K562 (cell line): ENCODE data around the gene TFAP2B. TPM values are rescaled to one million over a fixed set of nuclear protein-coding genes. Genes with fewer than 3 reads are reported as not detected.

Experiments
- ATAC-seq: fragments of 200-7000 bp; cut with Tn5 transposase; 3 replicates; pipeline ENCODE4 v1.9.1; 2020; ENCODE audit warnings: moderate library complexity
- BruUV-seq: library from RNA; stranded (reverse); fragments of 400-500 nt; replicated peaks from 2 replicates; lab custom pipeline; 2021; lab: Mats Ljungman, UMichigan
- CTCF ChIA-PET: fragments of 300-600 bp; formaldehyde crosslinking; extraction: SDS; loops from one replicate; lab custom pipeline; 2021; ENCODE audit warnings: low intra/inter-chr PET ratio; lab: Yijun Ruan, JAX
- POLR2A ChIA-PET: fragments of 300-600, 350-650 bp; sonication (Branson Sonifier 250); formaldehyde crosslinking; extraction: SDS; loops from one replicate; lab custom pipeline; 2021; ENCODE audit warnings: antibody characterized with exemption, inconsistent platforms; lab: Yijun Ruan, JAX
- DNase-seq, 4 experiments: peaks; one replicate each; pipeline versions ENCODE4 v3.0.0 to v3.0.0-alpha.2; 2011 to 2018; ENCODE audit warnings: low spot score in 3 of 4, mixed read lengths in 3 of 4; ENCODE audit errors: extremely low read depth in 1 of 4
- FAIRE-seq: peaks from 2 replicates; lab custom pipeline; 2011; peaks lifted over from hg19 to GRCh38; lab: Jason Lieb, UNC
- H2AFZ ChIP-seq: 2 replicates; pipeline ENCODE4 v1.6.0; 2011; ENCODE audit warnings: low read depth, low read length, control low read depth, inconsistent platforms
- H3K27ac ChIP-seq: fragments of 200-600 bp; 3 replicates; pipeline ENCODE4 v1.8.0; 2011; ENCODE audit warnings: low read depth, mild to moderate bottlenecking, control low read depth, inconsistent platforms, low read length, moderate library complexity, mixed read lengths; ENCODE audit errors: extremely low read depth
- H3K27me3 ChIP-seq, 2 experiments: fragments of 300-600 bp in 1 of 2; 2 replicates in 1 of 2; 3 replicates in 1 of 2; pipeline versions ENCODE4 v1.6.0 to v1.8.0; 2011; ENCODE audit warnings: inconsistent platforms in 2 of 2, low read length in 2 of 2, mild to moderate bottlenecking in 1 of 2, mixed read lengths in 1 of 2, moderate library complexity in 1 of 2; ENCODE audit not compliant: control insufficient read depth in 2 of 2, insufficient read depth in 2 of 2
- H3K36me3 ChIP-seq: fragments of 300-600 bp; 3 replicates; pipeline ENCODE4 v1.8.0; 2011; ENCODE audit warnings: mild to moderate bottlenecking, low read length, inconsistent platforms; ENCODE audit not compliant: control insufficient read depth, insufficient read depth
- H3K4me1 ChIP-seq, 2 experiments: fragments of 200-600 bp in 1 of 2; replicated peaks in 1 of 2; 2 replicates in 1 of 2; 3 replicates in 1 of 2; pipeline versions ENCODE4 v1.5.1 to v1.8.0; 2011; ENCODE audit warnings: inconsistent platforms in 2 of 2, low read length in 2 of 2, mild to moderate bottlenecking in 1 of 2, mixed read lengths in 1 of 2, moderate library complexity in 1 of 2; ENCODE audit not compliant: control insufficient read depth in 2 of 2, insufficient read depth in 2 of 2
- H3K4me2 ChIP-seq: 2 replicates; pipeline ENCODE4 v1.6.1; 2011; ENCODE audit warnings: low read length, control low read depth, inconsistent platforms, mixed read lengths; ENCODE audit not compliant: insufficient read depth
- H3K4me3 ChIP-seq: fragments of 200-600 bp; sonication (generic), shearing (Covaris generic); 2 replicates; pipeline ENCODE4 v1.5.1; 2016; ENCODE audit warnings: control low read depth, inconsistent platforms
- H3K79me2 ChIP-seq: fragments of 200-600 bp; 3 replicates; pipeline ENCODE4 v1.8.0; 2011; ENCODE audit warnings: low read length, inconsistent platforms; ENCODE audit not compliant: control insufficient read depth, insufficient read depth
- H3K9ac ChIP-seq, 2 experiments: 2 replicates each; pipeline versions ENCODE4 v1.6.0 to v1.6.1; 2011; ENCODE audit warnings: low read depth in 2 of 2, low read length in 2 of 2, control low read depth in 1 of 2, inconsistent platforms in 1 of 2, mild to moderate bottlenecking in 1 of 2, mixed read lengths in 1 of 2; ENCODE audit not compliant: insufficient read depth in 1 of 2
- H3K9me1 ChIP-seq: one replicate; pipeline ENCODE4 v1.6.0; 2011; ENCODE audit warnings: inconsistent platforms, mild to moderate bottlenecking, low read length, moderate library complexity; ENCODE audit not compliant: control insufficient read depth, insufficient read depth
- H3K9me3 ChIP-seq: replicated peaks from 2 replicates; pipeline ENCODE4 v1.5.1; 2011; ENCODE audit warnings: low read depth, low read length, inconsistent platforms; ENCODE audit not compliant: control insufficient read depth, insufficient read depth
- H4K20me1 ChIP-seq: replicated peaks from 2 replicates; pipeline ENCODE4 v1.6.1; 2011; ENCODE audit warnings: low read length, inconsistent platforms, mixed read lengths; ENCODE audit not compliant: control insufficient read depth, insufficient read depth
- DLX4 ChIP-seq: fragments of 250-450 bp; sonication (Bioruptor Pico); IDR thresholded peaks from 2 replicates; pipeline ENCODE4 v1.6.1; 2021; ENCODE audit warnings: mild to moderate bottlenecking
- FOXP4 ChIP-seq: sonication (generic); formaldehyde crosslinking; IDR thresholded peaks from 2 replicates; pipeline ENCODE4 v1.8.0; 2022; ENCODE audit warnings: mild to moderate bottlenecking, missing genetic modification reagents, borderline replicate concordance
- RBM15 ChIP-seq: fragments of 200-400 bp; formaldehyde crosslinking; IDR thresholded peaks from 2 replicates; pipeline ENCODE4 v1.6.1; 2018; ENCODE audit warnings: mild to moderate bottlenecking, low read length, moderate library complexity; ENCODE audit not compliant: insufficient read depth
- SMARCB1 ChIP-seq: IDR thresholded peaks from 2 replicates; pipeline ENCODE4 v1.6.1; 2011; ENCODE audit warnings: improper control_type of control experiment, low read depth; ENCODE audit not compliant: insufficient read length
- SRF ChIP-seq, 2 experiments: fragments of 250-450, 450-650 bp in 1 of 2; sonication (Bioruptor Pico) in 1 of 2; sonication (generic) in 1 of 2; formaldehyde crosslinking; IDR thresholded peaks; 2 replicates each; pipeline versions ENCODE4 v1.5.0 to v1.5.1; 2020 to 2022; ENCODE audit warnings: mild to moderate bottlenecking in 1 of 2, missing genetic modification reagents in 1 of 2
- TEAD2 ChIP-seq: fragments of 450-650 bp; IDR thresholded peaks from 2 replicates; pipeline ENCODE4 v1.6.1; 2016; ENCODE audit warnings: missing genetic modification characterization, control low read depth, missing compliant biosample characterization
- THRA ChIP-seq: fragments of 450-650 bp; IDR thresholded peaks from 2 replicates; pipeline ENCODE4 v1.6.1; 2017; ENCODE audit warnings: mild to moderate bottlenecking, moderate library complexity
- ZNF584 ChIP-seq: fragments of 200-800 bp; sonication (Bioruptor generic); IDR thresholded peaks from 2 replicates; pipeline ENCODE4 v1.6.1; 2016; ENCODE audit warnings: low read depth, mild to moderate bottlenecking, missing genetic modification characterization, missing compliant biosample characterization
- WGBS: fragments of 100-300 bp; shearing (Covaris generic); methylation state at CpG from one replicate; pipeline ENCODE4 v1.1.6; 2016; ENCODE audit warnings: low coverage, mixed read lengths; ENCODE audit not compliant: insufficient coverage; ENCODE audit errors: missing lambda C conversion rate; 5-methylcytosine and 5-hydroxymethylcytosine counted together
- in situ Hi-C: fragments of 300-500 bp; cut with MboI; formaldehyde crosslinking; loops from 4 replicates; pipeline ENCODE4 v1.15.0; 2018; ENCODE audit warnings: inconsistent platforms, mixed read lengths
- intact Hi-C: fragments of 100-400 bp; cut with micrococcal nuclease; formaldehyde crosslinking; loops from 2 replicates; pipeline ENCODE4 v1.14.2; 2022
- polyA plus RNA-seq, 8 experiments: library from polyadenylated mRNA; depleted of rRNA in 4 of 8; stranded (reverse) in 5 of 8; unstranded in 3 of 8; fragments of >200 nt; fragmentation: Nextera tagmentation in 2 of 8; fragmentation: Illumina TruSeq in 1 of 8; extraction: Ambion mirVana in 2 of 8; extraction: Trizol in 1 of 8; gene quantifications; 2 replicates each; pipeline versions ENCODE4 v1.2.1 to v1.2.3, GENCODE V29; 2011 to 2014; ENCODE audit warnings: inconsistent platforms in 1 of 8, missing spikeins in 1 of 8
- total RNA-seq, 7 experiments: library from RNA; depleted of rRNA in 6 of 7; stranded (reverse); fragments of >200 nt in 6 of 7; fragmentation: Illumina TruSeq in 2 of 7; extraction: Trizol in 2 of 7; gene quantifications; 2 replicates each; pipeline versions ENCODE4 v1.2.1 to v1.2.3, GENCODE V29; 2011 to 2021; ENCODE audit warnings: low replicate concordance in 1 of 7
- TF ChIP-seq, protein P1 (sequence below): sonication (generic); formaldehyde crosslinking; IDR thresholded peaks from 2 replicates; pipeline ENCODE4 v1.8.1; 2022; ENCODE audit warnings: missing genetic modification reagents

Gene TFAP2B
- total and polyA plus RNA-seq, 9 of the 15 experiments (the other 6 are each of a cell fraction or from before 2014, with no cell fraction given), result not detected

- no peak for TF ChIP-seq THRA
- TF ChIP-seq ZNF584 (CRISPR knock-in tag), result no peak
- no peak for TF ChIP-seq SRF (CRISPR knock-in tag; IDR thresholded peaks at IDR 0.05)
Measured at GRCh38 chr6:50853939-50854338, 35.3 kb downstream of the TFAP2B start (continued).

DNA sequence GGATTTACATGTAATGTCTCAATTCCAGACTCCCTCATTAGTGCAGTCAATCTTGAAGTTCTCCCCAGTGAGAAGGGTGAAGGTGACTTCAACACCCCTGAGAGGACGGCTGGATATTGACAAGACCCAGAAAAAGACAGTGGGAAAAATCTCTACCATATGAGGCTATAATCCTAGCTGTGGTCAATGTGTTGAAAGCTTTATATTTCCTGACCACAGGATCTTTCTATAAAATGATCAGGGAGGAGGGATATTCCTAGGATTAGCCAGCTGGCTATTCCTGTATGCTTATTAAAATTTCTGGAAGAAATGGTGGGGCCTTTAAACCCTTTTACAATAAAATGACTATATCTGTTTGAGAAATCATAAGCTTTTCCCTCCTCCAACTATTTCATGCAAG lies 43.0 kb downstream of the TFAP2B start:
- no peak for FAIRE-seq
- Histone ChIP-seq H3K9me1 (no peaks in the 10 kb centered on the region), H3K9ac (no peak overlapping the region), H3K36me3 (no peaks in the 10 kb centered on the region), H4K20me1 (no peaks in the 10 kb centered on the region), H3K4me1 (no peaks in the 10 kb centered on the region), H3K79me2 (no peaks in the 10 kb centered on the region), H3K27ac (no peak overlapping the region), H3K27me3 (no peaks in the 10 kb centered on the region), H2AFZ (no peak overlapping the region), H3K9me3 (no peaks in the 10 kb centered on the region), H3K4me3 (no peak overlapping the region), H3K4me2 (no peak overlapping the region)
- WGBS, result 0% methylated on average over 1 of the region's 1 CpG
- in situ Hi-C loops (no loop called here), intact Hi-C loops (no loop called here)
- ChIA-PET POLR2A (interaction anchor here (0.8 kb wide), 1 partner anchor 36 kb away, joined by 3 read pairs; no protein-coding TSS in a partner anchor), CTCF (no interaction called here)
- BruUV-seq, result no TSS peak
- DNase-seq, result no peak
- TF ChIP-seq FOXP4 (CRISPR knock-in tag) (no peak), DLX4 (CRISPR knock-in tag) (no peak), TEAD2 (tag) (no peak), SMARCB1 (no peak), RBM15 (no peak)
- TF ChIP-seq, protein P1, sequence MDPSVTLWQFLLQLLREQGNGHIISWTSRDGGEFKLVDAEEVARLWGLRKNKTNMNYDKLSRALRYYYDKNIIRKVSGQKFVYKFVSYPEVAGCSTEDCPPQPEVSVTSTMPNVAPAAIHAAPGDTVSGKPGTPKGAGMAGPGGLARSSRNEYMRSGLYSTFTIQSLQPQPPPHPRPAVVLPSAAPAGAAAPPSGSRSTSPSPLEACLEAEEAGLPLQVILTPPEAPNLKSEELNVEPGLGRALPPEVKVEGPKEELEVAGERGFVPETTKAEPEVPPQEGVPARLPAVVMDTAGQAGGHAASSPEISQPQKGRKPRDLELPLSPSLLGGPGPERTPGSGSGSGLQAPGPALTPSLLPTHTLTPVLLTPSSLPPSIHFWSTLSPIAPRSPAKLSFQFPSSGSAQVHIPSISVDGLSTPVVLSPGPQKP (CRISPR knock-in tag), result no peak
- ATAC-seq, result no peak
